Measurements from ENCODE around the gene TMOD2.

- no peak for TF ChIP-seq CTCF (IDR thresholded peaks at IDR 0.05)
- no peak for TF ChIP-seq POLR2A (IDR thresholded peaks at IDR 0.05)
- TF ChIP-seq POLR2AphosphoS5 (IDR thresholded peaks at IDR 0.05): no peak
Measured at GRCh38 chr15:51861557-51862359, 110.4 kb downstream of the TMOD2 start.
